ENCODE results near the gene ANKRD13B.

Gene ANKRD13B

GRCh38 chr17:29583324-29584248 lies 9.3 kb upstream of the ANKRD13B start:
- DNase-seq = no peak

DNA sequence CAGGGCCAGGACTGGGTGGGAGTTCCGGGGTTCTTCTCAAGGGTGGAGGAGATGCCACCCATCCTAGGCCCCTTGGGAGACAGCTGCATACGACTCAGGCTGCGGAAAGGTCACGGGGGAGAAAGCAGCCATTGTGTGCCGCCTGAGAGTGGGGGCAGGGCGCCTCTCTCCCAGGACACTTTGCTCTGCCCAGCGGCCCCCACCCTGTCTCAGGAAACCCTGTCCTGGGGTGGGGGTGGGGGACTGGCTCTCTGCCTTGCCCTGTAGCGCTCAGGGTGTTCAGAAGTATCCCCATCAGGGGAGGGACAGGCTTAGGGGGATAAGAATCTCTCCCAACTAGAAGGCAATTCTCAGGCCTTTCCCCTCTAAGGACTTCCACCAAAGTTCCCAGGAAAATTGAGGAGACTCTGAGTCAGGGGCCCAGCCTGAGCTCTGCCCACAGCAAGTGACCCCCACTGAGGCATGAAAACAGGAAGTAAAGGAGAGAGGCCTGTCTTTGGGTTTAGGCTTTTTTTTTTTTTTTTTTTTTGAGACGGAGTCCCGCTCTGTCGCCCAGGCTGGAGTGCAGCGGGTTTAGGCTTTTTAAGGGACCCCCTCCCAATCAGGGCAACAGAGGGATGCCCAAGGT lies 8.4 kb upstream of the ANKRD13B start:
- DNase-seq = no peak

GRCh38 chr17:29585080-29585751 lies 7.7 kb upstream of the ANKRD13B start:
- peak in 1 of 2 donors; percentile 29 for DNase-seq

DNA sequence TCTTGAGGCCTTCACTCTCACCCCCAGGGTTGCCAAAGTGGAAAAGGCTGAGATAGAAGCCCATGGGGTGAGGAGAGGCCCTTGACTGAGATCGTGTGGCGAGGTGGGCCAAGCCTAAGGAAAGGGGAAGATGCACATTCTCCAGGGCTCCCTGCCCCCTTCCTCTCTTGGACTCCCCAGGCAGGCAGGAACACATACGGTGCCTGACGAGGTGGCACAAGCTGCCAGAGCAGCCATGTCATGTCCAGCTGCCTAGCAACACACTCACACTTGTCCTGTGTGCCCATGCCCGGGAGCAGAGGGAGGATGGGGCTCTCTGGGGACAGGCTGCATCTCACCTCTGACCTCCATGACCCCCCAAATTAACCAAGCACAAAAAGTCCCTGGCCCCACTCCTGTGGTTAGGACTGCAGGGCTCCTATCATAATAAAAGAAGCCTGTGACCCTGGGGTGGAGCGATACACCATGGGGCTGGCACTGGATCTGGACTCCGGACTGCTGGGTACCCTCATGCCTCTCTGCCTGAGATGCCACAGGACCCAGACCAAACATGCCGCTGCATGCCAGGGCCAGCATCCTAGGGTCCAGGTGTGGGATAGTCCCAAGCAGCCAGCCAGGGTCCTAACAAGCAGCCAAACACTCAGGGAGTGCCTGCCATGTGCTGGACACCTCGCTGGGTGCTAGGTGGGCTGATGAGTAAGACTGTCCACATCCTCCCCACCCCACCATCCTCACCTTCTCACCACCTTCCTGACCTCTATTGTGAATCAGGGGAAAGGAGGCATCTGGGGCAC lies 6.1 kb upstream of the ANKRD13B start:
- DNase-seq = no peak

- DNase-seq = no peak
Measured at GRCh38 chr17:29587591-29587990, 5.3 kb upstream of the ANKRD13B start.

- no peak for DNase-seq
Measured at GRCh38 chr17:29588017-29588561, 4.8 kb upstream of the ANKRD13B start.

DNA sequence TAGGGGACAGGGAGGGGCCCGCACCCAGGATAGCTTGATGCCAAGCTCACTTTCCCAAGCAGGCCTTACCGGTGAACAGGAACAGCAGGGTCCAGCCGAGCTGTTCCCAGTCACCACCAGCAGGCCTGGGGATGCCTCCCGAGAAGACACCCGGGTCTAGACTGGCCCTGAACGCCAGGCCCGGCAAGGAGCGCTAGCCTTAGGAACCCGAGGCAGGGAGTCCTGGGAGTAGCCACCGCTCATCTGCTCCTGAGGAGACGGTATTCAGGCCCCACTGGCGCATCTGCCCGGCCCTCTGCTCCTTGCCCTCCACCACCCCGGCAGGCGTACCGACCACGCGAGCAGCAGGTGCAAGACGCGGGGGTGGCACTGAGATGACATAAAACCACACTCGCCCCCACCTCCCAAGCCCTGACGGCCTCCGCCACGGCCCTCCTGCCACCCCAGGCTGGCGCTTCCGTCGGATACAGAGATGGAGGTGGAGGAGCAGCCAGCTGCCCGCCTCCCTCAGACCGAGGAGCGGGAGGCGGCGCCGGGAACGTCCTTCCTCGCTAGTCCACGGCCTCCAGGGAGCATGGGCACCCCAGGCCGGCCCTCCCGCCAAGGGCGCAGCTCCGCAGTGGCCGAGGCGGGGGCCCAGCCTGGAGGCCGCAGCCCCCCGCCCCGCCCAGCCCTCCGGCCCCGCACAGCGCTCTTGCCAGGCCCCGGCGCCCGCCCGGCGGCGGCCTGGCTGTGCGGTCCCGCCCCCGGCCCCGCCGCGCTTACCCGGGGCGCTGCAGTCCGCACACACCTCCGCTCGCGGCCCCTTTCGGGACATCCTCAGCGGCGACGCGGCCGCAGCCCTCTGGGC lies 4.1 kb upstream of the ANKRD13B start:
- peak; percentile 60 to 65 for DNase-seq

DNA sequence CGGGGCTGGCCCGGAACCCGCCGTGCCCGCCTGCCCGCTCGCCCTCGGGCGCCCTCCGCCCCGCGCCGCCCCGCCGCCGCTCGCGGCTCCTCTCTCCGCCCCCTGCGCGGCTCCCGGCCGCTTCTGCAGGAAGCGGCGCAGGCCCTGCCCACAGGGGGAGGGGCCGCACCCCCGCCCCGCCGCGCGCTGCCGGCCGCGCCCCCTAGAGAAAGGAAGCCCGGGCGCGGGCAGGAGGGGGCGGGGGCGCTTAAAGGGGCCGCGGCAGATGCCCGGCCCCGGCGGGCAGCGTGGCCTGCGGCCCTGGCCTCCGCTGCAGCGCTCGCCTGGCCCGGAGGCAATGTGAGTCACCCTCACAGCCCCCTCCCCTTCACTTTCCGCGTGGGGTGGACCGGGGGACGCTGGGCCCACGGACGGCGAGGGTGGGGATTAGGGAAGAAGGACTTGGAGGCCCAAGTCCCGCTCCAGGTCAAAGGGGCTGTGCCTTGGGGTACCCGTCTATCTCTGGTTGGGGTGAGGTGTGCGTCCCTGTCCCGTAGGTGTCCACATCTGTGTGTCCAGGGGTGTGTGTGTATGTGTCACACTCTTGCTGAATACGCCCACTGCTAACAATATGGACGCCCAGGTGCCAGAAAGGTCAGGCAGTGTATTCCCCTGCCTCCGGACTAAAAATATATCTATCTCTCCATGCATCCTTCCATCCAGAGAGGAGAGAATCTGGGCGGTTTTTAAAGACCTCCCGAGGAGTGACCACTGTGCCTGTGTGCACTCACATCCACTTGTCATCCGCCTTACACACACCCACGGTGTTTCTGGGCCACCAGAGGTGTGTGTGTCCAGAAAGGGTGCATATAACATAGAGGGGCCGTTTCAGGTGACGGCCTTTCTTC lies 3.2 kb upstream of the ANKRD13B start, which contains the start of gene GIT1:
TSS of gene GIT1 (minus strand) at position 125 of the 887 bp plus-strand sequence. CDS start 270 bp downstream, outside the sequence.
- peak; percentile 84 to 86 for DNase-seq

GRCh38 chr17:29590411-29591145 lies 2.4 kb upstream of the ANKRD13B start:
- no peak for DNase-seq

DNA sequence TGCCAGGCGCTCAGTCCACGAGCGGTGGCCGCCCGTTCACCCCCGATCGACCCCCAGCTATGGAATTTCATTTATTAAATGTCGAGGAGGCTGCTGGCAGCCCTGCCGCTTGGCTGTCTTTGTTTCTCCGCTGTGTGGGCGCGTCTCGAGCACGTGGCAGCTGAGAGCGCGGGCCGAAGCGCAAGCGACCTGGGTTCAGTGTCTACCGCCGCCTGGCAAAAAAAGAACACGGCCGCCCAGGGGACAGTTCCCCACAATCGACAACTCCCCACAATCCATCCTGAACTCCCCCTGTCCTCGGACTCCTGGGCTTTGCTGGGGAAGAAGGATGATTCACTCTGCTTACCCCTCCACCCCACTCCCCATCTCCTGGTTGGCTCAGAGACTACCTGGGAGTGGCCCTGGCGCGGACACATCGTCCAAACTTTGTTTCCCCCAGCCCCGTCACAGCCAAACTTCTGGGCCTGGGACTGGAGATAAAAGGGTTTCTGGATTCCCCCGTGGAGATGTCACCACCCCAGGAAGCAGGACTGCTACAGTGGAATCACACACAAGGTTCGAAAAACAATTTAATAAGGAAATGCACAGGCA lies 1.7 kb upstream of the ANKRD13B start:
- DNase-seq = peak in 1 of 2 donors; percentile 62

DNA sequence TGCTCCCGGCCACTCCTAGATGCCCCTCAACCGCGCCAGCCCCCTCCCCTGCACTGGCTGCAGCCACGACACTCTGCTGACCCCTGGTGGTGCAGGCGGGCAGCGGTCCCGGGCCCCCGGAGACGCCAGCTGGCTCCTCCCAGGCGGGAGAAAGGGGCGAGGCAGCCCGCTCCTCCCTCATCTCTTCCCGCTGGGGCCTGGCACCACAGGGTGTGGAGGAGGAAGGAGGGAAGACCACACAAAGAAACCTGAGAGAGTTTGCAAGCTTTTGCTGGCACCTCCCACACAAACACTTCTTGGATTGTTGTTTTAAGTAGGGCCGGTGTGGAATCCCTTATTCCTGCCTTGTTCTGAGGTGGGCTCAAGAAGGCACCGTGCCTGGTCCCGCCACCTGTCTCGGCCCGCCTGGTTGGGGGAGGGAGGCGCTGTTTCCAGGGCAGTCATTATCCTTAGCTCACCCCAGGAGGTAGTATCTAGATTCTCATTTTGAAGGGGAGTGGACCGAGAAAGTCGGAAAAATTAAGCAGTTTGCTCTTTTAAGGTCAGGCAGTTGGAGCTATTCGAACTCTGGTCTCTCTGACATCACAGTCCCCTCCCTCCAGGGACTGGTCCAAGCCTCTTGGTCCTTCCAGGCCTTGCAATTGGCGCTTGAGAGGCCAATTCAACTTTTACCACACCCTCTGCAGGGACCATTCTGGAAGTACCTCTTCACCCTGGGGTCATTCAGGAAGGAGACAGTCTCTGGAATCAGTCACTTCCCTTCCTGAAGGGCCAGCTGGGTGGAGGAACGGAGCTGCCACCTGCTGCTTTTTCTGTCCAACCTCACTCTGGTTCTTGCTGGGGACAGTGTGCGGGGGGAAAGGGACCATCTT lies 959 bp upstream of the ANKRD13B start:
- peak; percentile 87 to 92 for DNase-seq

DNA sequence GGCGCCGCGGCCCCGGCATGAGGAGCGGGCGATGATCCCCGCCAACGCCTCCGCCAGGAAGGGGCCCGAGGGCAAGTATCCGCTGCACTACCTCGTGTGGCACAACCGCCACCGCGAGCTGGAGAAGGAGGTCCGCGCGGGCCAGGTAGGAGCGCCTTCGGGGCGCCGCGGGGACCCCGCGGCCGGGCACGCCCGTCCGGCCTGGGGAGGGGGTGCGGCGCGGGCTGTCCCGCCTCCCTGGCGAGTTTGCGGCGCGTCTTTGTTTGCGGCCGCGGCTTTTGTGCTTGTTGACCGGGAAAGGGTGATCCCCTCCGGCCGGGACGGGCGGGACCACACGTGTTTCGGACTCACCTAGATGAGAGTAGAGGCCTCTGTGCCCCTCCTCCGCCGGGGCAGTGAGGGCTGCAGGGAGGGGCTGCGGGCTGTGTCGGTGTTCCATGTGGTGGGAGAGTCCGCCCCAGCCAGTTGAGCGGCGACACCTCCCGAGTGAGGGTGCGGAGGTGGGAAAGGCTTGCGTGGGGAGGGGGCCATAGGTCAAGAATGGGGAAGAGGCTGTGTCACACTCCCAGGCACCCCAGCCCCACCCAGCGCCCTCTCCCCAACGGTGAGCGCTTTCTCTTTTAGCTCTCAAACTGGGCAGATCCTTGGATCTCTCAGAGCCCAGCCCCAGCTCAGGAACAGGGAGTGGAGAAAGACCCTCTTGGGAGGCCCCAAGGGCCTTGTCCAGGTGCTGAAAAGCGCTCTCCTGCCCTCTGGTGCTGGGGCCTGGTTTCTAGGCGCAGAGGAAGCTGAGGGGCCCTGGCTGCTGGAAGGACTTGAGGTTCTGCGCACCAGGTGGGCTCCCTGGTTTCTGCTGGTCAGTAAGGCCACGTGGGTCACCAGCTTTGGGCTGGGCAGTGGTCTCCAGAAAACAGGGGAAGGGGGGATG lies 923 bp downstream of the ANKRD13B start:
- peak in 1 of 2 donors; percentile 51 for DNase-seq

- no peak for DNase-seq
Measured at GRCh38 chr17:29594519-29595090, 1.7 kb downstream of the ANKRD13B start.

- DNase-seq = no peak
Measured at GRCh38 chr17:29595107-29595942, 2.4 kb downstream of the ANKRD13B start.

DNA sequence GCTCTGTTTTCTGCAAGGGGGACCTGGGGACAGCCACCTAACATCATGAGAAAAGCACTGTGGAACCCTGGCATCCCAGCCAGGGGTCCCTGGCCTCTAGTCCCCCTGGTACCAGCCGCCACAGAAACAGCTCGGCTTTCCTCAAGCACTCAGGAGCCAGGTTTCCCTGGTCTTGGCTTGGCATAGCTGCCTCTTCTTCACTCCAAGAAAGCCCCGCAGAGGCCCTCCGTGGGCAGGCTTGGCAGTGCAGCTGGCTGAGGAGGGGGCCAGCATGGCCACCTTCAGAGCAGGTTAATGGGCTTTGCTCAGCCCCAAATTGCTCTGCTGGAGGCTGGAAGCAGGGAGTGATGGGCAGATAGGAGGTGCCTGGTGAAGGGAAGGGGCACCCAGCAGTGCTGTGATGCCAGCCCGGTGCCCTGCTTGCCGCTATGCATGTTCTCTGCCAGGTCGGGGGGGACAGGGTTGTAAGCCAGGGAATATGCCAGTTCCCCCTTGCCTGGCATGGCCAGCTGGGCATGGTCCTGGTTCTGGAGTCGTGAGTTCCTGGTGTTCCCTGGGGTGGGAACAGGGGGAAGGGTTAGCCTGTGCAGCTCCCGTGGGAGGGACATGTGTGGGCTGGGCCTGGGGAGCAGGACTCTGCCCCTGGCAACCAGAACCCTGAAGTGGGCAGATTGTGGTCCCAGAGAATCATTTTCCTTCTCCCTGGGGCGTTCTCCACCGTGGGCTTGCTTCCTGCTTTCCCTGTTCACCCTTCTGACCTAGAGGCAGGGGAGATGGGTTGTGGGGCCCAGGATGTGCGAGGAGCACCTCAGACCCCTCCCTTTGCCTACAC lies 3.2 kb downstream of the ANKRD13B start:
- DNase-seq = no peak

Measured in stimulated activated CD4-positive, alpha-beta T cell treated with anti-CD3 and anti-CD28 coated beads, Interleukin-2, amount 100 ng/mL, for 24 hours (primary cell).